Retina (tissue), 1 donor: Measurements from ENCODE around the gene RHOF.
"Not testable (repeated sequence)": the region's sequence is repeated elsewhere in the genome, so short reads cannot be mapped to it uniquely, and the experiment has no call there.

Experiments used
- DNase-seq: peaks from one replicate; pipeline ENCODE4 v3.0.0-alpha.2; 2016

Gene RHOF

DNA sequence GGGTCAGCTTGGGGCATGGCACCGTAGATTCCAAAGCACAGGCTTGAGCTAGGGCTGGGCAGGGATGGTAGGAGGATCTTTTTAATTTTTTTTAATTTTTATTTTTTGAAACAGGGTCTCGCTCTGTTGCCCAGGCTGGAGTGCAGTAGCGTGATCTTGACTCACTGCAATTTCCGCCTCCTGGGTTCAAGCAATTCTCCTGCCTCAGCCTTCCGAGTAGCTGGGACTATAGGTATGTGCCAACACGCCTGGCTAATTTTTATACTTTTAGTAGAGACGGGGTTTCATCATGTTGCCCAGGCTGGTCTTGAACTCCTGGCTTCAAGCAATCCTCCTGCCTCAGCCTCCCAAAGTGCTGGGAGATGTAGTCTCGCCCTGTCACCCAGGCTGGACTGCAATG, 2.7 kb downstream of the RHOF start:
- DNase-seq = not testable (repeated sequence)

DNA sequence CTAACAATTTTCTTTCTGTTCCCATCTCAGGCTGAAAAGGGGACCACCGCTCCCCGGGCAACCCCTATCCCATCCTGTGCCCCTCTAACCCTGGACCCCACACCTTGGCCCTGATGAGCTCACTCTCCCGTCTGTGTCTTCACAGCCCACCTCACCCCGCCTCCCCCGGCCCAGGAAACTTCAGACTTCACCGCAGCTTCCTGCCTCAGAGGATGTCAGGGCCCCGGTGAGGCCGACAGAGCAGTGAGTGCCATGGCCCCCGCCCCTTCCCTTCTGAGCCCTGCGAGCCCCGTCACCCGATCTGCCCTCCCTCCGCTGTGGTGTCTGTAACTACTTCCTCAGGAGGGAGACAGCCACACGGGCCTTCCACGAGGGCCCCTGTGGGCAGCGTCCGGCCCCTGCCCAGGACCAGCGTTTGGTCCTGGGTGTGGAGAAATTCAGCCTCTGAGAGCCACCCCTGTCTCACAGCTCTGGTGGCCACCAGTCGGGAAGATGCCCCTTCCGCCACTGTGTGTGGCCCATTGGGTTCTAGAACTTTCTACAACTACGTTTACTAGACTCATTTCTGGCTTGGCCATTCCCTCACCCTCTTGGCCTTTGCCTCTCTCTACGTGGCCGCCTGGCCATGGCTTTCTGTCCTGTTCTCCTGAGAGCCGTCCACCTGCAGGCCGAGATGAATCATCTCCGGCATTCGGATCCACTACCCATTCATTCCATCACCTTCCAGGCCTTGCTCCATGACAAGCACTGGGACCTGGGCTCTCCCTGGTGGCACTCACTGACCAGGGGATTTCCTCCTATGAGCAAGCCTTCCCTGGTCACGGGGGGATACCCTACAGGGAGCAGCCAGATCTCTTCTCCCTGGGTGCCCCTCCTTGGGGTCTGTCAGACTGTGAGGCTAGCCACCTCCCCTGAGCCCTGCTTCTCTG, 3.4 kb downstream of the RHOF start:
- DNase-seq = no peak

DNA sequence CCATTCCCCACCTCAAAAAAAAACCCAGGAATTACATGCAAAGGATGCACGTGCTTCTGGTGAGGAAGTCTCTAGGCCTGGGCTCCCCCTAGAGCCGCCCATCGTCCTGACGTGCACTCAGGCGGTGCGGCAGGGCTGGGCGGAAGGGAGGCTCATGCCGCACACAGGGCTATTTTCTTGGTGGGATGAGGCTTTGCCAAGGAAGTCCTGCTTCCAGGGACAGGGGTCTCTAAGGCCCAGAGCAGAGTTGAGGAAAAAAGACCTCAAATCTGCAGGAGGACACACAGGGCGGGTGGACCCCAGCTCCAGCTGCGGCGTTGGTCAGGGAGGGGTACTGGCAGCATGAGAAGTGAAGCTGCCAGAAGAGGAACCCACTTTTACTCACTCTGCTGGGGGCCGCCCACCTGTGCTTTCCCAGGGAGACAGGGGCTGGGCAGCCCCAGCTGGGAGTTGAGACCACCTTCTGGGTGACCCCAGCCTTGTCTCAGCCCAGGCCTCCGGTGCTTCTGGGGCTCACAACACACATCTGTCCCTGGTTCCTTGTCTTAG, 4.2 kb downstream of the RHOF start:
- DNase-seq = no peak

DNA sequence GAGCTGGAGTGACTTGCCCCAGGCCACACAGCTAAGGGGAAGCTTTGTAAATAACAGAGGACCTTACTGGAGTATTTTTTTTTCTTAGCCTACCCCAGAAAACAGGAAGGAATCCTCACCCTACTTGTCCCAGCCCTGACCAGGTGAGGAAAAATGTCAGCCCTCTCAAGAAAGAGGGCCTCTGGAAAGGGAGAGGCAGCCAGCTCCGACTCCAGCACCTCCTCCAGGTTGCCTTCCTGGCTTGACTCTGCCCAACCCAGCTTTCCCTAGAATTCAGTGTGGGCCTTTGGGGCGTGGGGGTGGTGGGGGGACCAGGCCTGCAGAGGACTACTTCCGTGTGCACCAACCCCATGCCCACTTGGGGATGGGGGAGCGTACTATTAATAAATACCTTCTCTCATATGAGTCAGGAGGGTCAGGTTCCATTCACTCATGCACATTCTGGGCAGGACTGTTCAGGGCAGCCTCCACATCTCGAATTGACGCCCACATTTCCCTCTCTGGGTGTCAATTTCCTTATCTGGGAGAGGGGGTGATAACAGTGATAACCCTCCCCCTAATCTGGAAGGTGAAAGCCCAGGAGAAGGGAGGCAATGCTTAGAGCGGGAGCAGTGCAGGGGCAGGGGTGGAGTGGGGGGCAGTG, 5.2 kb downstream of the RHOF start:
- no peak for DNase-seq

DNA sequence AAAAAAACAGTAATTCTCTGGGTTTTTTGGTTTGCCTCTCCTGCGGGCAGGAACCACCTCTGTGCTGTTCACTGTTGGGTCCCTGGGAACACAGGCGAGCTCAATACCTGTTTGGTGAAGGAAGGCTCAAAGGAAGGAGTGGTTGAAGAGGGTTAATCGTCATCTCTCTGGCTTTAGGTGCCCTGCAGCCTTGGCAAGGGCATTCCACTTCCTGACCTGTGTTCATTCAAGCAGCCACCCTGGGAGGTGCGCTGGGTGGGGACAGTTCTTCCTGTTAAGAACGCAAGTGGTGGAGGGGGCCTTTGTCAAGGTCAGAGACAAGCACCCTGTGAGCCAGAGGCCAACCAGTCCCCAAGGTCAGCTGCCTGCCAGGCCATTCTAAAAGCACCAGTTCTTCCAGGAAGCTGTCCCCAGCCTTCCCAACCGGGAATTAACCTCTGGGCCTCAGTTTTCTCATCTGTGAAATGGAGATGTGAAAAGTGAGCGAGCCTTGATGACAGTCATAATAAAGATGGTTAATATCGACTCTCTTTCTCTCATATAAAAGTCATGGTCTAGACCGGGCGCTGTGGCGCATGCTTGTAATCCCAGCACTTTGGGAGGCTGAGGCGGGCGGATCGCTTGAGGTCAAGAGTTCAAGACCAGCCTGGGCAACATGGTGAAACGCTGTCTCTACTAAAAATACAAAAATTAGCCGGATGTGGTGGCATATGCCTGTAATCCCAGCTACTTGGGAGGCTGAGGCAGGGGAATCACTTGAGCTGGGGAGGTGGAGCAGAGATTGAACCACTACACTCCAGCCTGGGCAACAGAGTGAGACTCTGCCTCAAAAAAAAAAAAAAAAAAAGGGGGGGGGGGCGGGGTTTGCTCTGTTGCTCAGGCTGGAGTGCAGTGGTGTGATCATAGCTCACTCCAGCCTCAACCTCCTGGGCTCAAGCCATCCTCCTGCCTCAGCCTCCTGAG, 6.1 kb downstream of the RHOF start:
- DNase-seq = no peak

DNA sequence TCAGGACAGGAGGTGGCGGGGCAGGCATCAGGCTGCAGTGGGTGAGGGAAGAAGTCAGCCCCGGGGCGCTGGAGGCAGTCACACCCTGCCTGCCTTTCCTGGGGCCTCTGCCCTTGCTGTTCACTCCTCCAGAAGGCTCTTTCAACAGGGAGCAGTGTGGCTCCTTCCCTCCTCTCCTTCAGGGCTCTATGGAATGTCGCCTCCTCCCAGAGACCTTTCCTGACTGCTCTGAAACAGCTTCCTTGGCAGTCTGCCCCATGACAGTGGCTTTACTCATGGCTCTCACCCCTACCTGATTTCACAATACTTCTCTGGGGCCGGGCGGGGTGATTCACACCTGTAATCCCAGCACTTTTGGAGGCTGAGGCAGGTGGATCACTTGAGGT, 7.1 kb downstream of the RHOF start:
- DNase-seq = no peak

DNA sequence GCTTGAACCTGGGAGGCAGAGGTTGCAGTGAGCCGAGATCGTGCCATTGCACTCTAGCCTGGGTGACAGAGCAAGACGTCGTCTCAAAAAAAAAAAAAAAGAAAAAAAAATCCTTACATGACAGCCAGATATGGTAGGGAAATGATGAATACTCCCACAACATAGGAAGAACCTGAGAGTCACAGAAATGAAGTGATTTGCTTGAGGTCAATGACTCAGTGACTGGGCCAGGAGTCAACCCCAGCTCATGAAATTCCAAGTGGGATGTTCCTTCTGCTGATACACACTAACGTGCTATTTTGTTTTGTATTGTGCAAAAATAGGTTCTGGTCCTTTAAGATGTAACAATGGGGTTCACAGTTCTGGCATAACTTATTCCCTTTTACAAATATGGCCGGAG, 9.0 kb downstream of the RHOF start:
- no peak for DNase-seq

DNA sequence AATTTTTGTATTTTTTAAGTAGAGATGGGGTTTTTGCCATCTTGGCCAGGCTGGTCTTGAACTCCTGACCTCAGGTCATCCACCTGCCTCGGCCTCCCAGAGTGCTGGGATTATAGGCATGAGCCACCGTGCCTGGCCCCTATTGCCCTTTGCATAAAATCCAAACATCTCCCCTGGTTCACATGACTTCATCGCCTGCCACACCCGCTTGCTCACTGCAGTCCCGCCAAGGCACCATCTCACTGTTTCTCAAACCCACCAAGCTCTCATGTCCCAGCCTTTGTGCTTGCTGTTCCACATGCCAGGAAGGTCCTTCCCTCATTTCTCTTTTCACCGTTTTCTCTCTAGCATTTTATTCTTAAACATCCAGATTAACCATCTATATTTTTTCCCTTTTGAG, 9.7 kb downstream of the RHOF start:
- DNase-seq = no peak

DNA sequence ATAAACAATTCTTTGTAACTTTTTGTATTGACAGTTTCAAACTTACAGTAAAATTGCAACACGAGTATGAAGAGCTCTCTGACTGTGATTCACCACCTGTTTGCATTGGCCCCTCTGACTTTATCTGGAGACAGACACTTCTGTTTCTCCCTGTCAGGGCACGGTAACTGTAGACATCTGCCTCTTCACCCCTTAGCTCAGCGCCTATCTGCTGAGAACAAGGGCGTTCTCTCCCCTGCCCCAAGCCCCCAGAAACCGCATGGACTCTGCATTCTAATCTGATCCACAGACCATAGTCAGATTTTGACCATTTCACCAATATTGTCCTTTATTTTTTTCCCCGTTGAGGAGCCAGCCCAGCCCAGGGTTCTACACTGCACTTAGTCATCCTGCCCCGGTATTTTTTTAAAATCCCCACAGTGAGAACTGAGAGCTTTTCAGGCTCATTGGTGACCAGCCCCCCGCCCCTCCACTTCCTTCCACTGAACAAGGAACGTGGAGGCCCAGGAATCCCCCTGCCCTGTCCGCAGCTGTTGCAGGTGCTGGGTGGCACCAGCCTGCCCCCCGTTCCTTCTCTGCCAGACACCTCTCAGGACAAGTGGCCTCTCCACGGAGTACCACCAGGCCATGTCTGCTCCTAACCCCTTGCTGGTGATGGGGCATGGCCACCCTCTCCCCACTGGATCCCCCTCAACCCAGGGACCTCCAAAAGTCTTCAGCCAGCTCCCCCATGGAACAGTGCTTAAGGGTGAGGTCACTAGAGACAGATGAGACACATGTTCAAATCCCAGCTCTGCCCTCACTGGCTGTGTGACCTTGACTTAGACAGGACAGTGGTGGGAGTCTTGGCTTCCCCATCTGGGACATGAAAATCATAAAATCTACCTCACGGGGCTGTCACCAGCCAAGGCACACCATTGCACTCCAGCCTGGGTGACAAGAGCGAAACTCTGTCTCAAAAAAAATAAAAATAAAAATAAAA, 11.2 kb downstream of the RHOF start:
- no peak for DNase-seq

DNA sequence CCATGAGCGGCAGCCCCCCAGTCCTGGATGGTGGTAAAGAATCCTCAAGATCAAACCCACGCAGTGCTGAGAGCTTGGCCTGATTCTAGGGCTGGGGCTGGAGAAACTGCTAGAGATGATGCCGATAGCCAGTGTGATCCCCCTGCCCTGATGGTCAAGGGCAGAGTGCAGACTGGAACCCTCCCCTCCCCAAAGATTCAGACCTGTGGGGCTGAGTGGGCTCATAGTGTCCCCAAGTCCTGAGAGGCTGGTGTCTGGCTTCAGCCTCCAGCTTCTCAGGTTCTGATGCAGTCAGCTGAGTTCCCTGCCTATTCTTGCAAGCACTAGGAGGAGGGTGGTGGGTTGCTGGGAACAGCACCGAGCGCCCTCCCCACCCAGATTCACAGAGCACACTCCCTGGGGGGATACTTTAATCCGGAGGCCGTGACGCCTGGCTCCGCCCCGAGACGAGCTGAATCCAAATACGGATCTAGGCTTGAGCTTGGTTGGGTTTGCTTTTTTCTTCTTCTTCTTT, 11.9 kb downstream of the RHOF start:
- peak; percentile 30 for DNase-seq

DNA sequence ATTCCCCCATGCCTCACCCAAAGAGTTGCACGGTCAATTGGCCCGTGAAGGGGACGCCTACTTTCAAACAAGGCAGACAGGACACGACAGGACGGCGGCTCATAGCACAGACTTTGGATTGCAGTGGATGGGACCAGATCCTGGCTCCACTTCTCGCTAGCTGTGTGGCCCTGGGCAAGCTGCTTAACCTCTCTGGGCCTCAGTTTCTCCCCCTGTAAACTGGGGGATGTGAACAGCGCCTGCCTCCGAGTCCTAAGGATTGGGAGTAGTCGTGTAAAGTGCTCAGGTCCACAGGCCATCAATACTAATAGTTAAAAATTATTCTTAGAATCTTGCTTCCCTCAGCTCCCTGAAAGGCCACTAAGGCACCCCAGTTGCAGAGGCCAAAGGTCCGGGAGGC, 13.1 kb downstream of the RHOF start:
- DNase-seq = no peak

DNA sequence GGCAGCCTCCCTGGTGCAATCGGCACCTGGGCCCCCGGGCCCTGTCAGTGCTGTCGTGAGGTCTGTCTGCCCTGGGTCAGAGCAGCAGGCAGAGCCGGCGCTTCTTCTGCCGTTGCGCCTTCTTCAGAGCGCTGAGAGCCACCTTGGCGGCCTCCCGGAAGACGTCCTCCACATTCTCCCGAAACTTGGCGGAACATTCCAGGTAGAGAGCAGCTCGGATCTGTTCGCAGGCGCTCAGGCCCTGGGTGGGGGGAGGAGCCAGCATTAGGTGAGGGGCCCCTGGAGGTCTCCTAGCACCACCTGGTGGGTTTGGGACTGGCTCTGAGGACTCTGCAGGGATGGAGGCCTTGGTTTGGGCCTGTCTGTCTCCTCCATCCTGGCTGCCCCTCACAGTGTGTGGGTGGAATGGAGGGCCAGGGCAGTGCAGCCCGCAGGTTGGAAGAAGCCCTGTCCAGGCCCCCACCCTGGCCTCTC, 14.0 kb downstream of the RHOF start:
- DNase-seq = no peak

DNA sequence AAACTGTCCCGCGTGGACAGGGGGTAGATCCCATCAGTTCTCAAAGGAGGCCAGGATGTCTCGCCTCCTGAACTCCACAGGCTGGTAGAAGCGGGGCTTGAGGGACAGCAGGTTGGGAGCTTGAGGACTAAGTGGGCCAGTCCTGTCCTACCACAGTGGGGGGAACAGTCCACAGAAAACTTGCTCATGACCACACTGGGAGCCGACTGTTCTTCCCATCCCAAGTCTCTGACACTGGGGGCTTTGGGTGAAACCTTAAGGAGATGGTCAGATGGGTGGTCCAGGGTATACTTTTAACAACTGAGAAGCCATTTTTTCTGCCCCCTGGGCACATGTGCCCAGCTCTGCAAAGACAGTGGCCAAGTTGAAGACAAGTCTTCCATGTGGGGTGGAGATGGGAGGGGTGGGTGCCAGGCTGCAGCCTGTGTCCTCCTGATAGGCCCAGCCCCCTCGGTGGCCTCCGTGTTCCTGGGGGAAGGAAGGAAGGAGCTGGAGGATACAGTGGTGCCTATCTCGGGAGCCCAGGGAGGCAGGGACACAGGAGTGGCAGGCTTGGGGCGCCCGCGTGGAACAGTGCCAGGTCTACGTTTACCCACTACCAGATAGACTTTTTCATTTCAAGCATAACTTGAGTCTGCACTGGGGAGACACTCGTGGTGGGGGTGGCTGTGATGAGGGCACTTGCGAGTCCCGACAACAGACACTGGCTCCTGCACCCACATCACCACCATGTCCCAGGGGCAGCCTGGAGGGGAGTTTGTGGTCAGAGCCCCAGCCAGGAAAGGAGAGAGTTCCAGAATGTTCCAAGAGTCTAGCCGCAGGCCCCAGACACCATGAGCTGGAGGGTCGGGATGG, 14.7 kb downstream of the RHOF start:
- no peak for DNase-seq

DNA sequence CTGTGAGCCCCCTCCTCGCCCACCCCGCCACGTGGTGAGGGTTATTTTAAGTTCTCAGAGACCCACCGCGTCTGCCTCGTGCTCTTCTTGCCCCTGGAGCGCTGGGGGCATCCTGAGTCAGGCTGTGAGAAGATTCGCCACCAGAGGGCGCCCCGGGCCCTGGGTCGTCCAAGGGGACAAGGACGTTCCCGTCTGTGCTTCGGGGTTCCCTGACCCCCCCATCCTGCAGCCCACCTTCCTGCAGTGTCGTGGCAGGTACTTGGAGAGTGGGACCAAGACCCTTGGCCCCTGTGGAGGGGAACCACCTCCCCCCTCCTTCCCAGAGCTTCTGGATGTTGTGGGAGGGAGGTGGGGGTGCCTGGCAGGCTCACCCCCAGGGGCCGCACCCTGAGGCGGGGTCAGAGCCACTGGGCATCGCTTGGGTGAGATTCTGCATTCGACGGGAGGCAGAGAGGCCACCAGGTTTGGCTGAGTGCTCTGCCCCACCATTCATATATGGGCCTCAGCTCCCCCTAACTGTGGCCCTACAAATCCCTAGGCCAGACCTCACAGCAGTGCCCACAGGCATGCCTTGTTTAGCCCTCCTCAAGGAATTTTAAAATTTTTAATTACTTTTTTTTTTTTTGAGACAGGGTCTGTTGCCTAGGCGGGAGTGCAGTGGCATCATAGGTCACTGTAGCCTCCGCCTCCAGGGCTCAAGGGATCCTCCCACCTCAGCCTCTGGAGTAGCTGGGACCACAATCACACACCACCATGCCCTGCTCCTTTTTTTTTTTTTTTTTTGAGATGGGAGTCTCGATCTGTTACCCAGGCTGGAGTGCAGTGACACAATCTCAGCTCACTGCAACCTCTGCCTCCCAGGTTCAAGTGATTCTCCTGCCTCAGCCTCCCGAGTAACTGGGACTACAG, 17.0 kb downstream of the RHOF start:
- peak; percentile 69 for DNase-seq

DNA sequence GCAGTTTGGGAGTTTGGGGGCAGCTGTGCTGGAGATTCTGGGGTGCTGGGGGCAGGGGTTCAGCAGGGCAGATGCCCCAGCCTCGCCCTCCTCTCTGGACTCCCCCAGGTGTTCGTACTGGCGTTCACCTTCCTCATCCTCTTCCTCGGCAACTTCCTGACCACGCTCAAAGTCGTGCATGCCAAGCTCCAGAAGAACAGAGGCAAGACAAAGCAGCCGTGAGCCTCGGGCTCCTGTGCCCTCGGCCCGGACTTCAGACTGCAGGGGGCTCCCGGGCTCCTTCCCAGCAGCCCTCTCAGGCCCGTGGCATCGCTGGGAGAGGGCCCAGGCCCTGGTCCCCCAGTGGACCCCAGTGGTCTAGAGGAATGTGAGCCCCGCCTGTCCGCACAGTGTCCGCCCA, 18.0 kb downstream of the RHOF start:
- DNase-seq = no peak

DNA sequence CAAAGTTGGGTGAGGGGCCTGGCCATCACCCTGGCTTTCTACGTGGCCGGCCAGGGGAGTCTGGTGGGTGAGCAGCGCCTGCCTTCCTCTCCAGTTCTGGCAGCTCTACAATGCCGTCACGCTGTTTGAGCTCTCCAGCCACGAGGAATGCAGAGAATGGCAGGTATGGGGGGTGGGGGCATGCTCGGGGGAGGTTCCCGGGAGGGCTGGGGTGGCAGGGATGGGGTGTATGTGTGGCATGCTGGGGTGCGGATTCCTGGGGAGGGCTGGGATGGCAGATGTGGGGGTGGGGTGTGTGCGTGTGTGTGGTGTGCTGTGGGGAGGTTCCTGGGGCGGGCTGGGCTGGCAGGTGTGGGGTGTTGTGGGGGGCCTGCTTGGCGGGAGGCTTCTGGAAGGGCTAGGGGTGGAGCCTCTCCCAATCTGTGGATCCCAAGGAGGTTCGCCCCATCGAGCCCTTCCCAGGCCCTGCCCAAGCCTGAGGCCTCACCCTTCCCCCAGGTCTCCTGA, 18.5 kb downstream of the RHOF start:
- DNase-seq = no peak

DNA sequence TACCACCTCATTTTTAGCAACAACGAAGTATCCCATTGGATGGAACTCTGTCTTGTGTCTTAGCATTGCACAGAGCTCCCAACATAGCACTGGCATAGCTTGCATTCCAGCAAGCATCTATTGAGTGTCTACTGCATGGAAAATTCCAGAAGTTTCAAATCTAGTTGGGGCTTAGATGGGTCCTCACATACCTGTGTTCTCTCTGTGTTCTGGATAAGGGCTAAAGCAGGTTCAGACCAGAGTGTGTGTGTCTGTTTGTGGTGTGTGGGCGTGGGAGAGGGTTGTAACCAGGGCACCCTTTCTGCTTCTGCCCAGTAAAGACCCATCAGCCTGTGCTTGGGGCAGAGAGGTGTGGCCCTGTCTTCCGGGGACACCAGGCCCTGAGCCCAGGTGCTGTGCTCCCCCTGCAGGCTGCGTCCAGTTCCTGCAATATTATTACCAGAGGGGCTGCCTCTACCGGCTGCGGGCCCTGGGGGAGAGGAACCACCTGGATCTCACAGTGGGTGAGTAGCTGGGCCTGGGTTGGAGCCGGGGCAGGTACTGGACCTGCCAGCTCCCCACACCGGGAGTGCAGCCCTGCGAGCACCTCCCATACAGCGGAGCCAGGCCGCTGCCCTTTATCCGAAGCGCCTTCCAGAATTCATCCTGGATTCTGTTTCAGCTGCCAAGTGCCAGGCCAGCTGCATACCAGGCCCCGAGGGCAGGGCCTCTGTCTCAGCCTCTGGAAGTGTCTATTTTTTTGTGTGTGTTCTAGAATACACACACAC, 20.3 kb downstream of the RHOF start:
- DNase-seq = peak; percentile 73
